ENCODE results near the gene TBC1D20. TPM values are rescaled to one million over a fixed set of nuclear protein-coding genes. Genes with fewer than 3 reads are reported as not detected.
"Not testable (repeated sequence)": the region's sequence is repeated elsewhere in the genome, so short reads cannot be mapped to it uniquely, and the experiment has no call there.

TBC1D20 gene
- total and polyA plus RNA-seq, 9 donors: 23.6 to 37.8 (median 29.6) TPM

DNA sequence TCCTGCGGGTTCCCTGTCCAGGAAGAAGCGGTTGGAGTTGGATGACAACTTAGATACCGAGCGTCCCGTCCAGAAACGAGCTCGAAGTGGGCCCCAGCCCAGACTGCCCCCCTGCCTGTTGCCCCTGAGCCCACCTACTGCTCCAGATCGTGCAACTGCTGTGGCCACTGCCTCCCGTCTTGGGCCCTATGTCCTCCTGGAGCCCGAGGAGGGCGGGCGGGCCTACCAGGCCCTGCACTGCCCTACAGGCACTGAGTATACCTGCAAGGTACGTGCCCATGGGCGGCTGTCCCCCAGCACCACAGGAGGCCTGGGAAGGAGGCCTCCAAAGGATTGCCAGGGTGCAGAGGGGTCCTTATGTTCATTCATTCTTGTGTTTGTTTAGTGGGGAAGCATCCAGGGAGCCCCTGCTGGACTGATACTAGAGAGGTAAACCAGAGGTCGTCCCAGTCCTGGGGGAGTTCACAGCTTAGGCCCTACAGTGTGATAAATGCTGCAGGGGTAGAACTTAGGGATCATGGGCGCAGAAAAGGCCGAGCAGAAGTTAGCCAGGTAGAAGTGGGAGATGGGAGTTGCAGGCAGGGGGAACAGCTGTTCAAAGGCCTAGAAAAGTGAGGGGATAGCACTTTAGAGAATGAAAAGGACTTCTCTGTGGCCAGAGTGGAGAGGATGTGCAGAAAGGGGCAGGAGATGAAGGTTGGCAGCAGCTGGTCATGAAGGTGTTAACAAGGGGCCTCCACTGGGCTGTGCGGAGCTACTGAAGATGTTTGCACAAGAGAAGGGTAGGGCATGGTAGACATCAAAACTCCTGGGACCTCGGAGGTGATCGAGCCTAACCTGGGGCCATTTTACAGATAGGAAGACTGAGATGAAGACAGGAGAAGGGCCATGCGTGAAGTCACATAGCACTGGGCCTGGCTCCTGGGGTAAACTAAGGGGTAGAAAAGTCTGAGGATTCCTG lies 74.0 kb downstream of the TBC1D20 start:
- H3K9me3 ChIP-seq (replicated peaks; ENCODE audit: control insufficient read depth, low read depth, low read length): no peaks in the 10 kb centered on the region
- no peak for DNase-seq
- 84% methylated on average over 17 of the region's 21 CpGs for WGBS (ENCODE audit: insufficient coverage)
- H3K36me3 ChIP-seq (ENCODE audit: control insufficient read depth, insufficient read depth, low read length): peaks cover 6% of the 10 kb centered on the region
- H3K27me3 ChIP-seq (ENCODE audit: control insufficient read depth, insufficient read depth, low read length): no peaks in the 10 kb centered on the region
- H3K4me3 ChIP-seq (ENCODE audit: low read length): no peak overlapping the region
- H3K4me1 ChIP-seq (ENCODE audit: control insufficient read depth, insufficient read depth, low read length): no peaks in the 10 kb centered on the region
- H3K27ac ChIP-seq (ENCODE audit: low read length): no peak overlapping the region

DNA sequence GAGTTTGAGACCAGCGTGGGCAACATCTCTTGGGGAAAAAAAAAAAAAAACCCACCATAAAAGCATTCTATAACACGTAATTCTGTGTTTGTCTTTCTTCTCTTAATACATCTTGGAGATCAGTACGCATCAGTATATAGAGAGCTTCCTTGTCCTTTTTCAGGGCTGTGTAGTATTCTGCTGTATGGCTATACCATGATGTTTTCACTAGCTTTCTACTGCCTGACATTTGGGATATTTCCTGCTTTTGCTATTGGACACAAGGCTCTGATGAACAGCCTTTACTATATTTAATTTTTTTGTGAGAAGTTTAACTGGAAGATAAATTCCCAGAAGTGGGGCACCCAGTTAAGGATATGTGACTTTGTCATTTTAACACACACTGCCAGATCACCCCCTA lies 74.8 kb downstream of the TBC1D20 start:
- Histone ChIP-seq H3K4me3 (ENCODE audit: low read length) (no peak overlapping the region), H3K36me3 (ENCODE audit: control insufficient read depth, insufficient read depth, low read length) (peaks cover 6% of the 10 kb centered on the region), H3K27ac (ENCODE audit: low read length) (no peak overlapping the region), H3K4me1 (ENCODE audit: control insufficient read depth, insufficient read depth, low read length) (no peaks in the 10 kb centered on the region), H3K9me3 (replicated peaks; ENCODE audit: control insufficient read depth, low read depth, low read length) (no peaks in the 10 kb centered on the region), H3K27me3 (ENCODE audit: control insufficient read depth, insufficient read depth, low read length) (no peaks in the 10 kb centered on the region)
- DNase-seq: no peak
- WGBS (ENCODE audit: insufficient coverage): no CpG with 5 or more reads among the region's 3 CpGs

- WGBS (ENCODE audit: insufficient coverage): 96% methylated on average over 5 of the region's 8 CpGs
- H3K9me3 ChIP-seq (replicated peaks; ENCODE audit: control insufficient read depth, low read depth, low read length); H3K4me1 ChIP-seq (ENCODE audit: control insufficient read depth, insufficient read depth, low read length); H3K4me3 ChIP-seq (ENCODE audit: low read length); H3K27ac ChIP-seq (ENCODE audit: low read length); DNase-seq; H3K36me3 ChIP-seq (ENCODE audit: control insufficient read depth, insufficient read depth, low read length); H3K27me3 ChIP-seq (ENCODE audit: control insufficient read depth, insufficient read depth, low read length): not testable (repeated sequence)
Measured at GRCh38 chr20:386634-387033, 75.7 kb downstream of the TBC1D20 start.

Other genes with a start within 250 kb of the TBC1D20 start
- gene DEFB129, start 235.3 kb downstream of the TBC1D20 start, total RNA-seq: not detected
- gene DEFB129, start 235.3 kb downstream of the TBC1D20 start, polyA plus RNA-seq (ENCODE audit: insufficient read depth in 1 of 8, insufficient read length in 8 of 8, low replicate concordance in 1 of 8): not detected
- not detected for gene DEFB132, start 204.8 kb downstream of the TBC1D20 start, total RNA-seq
- gene DEFB132, start 204.8 kb downstream of the TBC1D20 start, polyA plus RNA-seq (ENCODE audit: insufficient read depth in 1 of 8, insufficient read length in 8 of 8, low replicate concordance in 1 of 8): not detected
- 2.9 TPM for gene C20orf96, start 171.8 kb downstream of the TBC1D20 start, total RNA-seq
- gene C20orf96, start 171.8 kb downstream of the TBC1D20 start, polyA plus RNA-seq (ENCODE audit: insufficient read depth in 1 of 8, insufficient read length in 8 of 8, low replicate concordance in 1 of 8): 10 to 100 TPM in 6 of 8 donors, 1 to 10 TPM in 2; 9.4 to 14.0 (median 12.4) TPM
- 22.4 TPM for gene ZCCHC3, start 165.0 kb downstream of the TBC1D20 start, total RNA-seq
- gene ZCCHC3, start 165.0 kb downstream of the TBC1D20 start, polyA plus RNA-seq (ENCODE audit: insufficient read depth in 1 of 8, insufficient read length in 8 of 8, low replicate concordance in 1 of 8): 10 to 100 TPM; 29.2 to 41.4 (median 37.2) TPM
- gene SOX12, start 137.0 kb downstream of the TBC1D20 start, total RNA-seq: 5.9 TPM
- 10 to 100 TPM; 19.9 to 27.7 (median 25.3) TPM for gene SOX12, start 137.0 kb downstream of the TBC1D20 start, polyA plus RNA-seq (ENCODE audit: insufficient read depth in 1 of 8, insufficient read length in 8 of 8, low replicate concordance in 1 of 8)
- gene NRSN2, start 115.4 kb downstream of the TBC1D20 start, total RNA-seq: 12.4 TPM
- gene NRSN2, start 115.4 kb downstream of the TBC1D20 start, polyA plus RNA-seq (ENCODE audit: insufficient read depth in 1 of 8, insufficient read length in 8 of 8, low replicate concordance in 1 of 8): 10 to 100 TPM; 28.3 to 33.6 (median 31.2) TPM
- 3.5 TPM for gene TRIB3, start 81.8 kb downstream of the TBC1D20 start, total RNA-seq
- gene TRIB3, start 81.8 kb downstream of the TBC1D20 start, polyA plus RNA-seq (ENCODE audit: insufficient read depth in 1 of 8, insufficient read length in 8 of 8, low replicate concordance in 1 of 8): 1 to 10 TPM; 2.8 to 5.7 (median 4.0) TPM
- gene RBCK1, start 54.2 kb downstream of the TBC1D20 start, total RNA-seq: 31.0 TPM
- gene RBCK1, start 54.2 kb downstream of the TBC1D20 start, polyA plus RNA-seq (ENCODE audit: insufficient read depth in 1 of 8, insufficient read length in 8 of 8, low replicate concordance in 1 of 8): 10 to 100 TPM; 40.0 to 69.1 (median 54.8) TPM
- 123 TPM for gene CSNK2A1, start 81.3 kb upstream of the TBC1D20 start, total RNA-seq
- gene CSNK2A1, start 81.3 kb upstream of the TBC1D20 start, polyA plus RNA-seq (ENCODE audit: insufficient read depth in 1 of 8, insufficient read length in 8 of 8, low replicate concordance in 1 of 8): 100 to 1,000 TPM in 3 of 8 donors, 10 to 100 TPM in 5; 85.9 to 115 (median 93.2) TPM
- gene TCF15, start 147.8 kb upstream of the TBC1D20 start, total RNA-seq: 5.9 TPM
- 1 to 10 TPM; 3.5 to 7.9 (median 5.4) TPM for gene TCF15, start 147.8 kb upstream of the TBC1D20 start, polyA plus RNA-seq (ENCODE audit: insufficient read depth in 1 of 8, insufficient read length in 8 of 8, low replicate concordance in 1 of 8)
- 11.6 TPM for gene SRXN1, start 190.7 kb upstream of the TBC1D20 start, total RNA-seq
- 10 to 100 TPM in 6 of 8 donors, 1 to 10 TPM in 2; 8.4 to 13.7 (median 10.6) TPM for gene SRXN1, start 190.7 kb upstream of the TBC1D20 start, polyA plus RNA-seq (ENCODE audit: insufficient read depth in 1 of 8, insufficient read length in 8 of 8, low replicate concordance in 1 of 8)
- gene SCRT2, start 213.3 kb upstream of the TBC1D20 start, total RNA-seq: not detected
- gene SCRT2, start 213.3 kb upstream of the TBC1D20 start, polyA plus RNA-seq (ENCODE audit: insufficient read depth in 1 of 8, insufficient read length in 8 of 8, low replicate concordance in 1 of 8): under 1 TPM in 1 of 8 donors, not detected in 7; 0.05 TPM